HepG2 (cell line): Measurements from ENCODE around the gene PC. TPM values are rescaled to one million over a fixed set of nuclear protein-coding genes. Genes with fewer than 3 reads are reported as not detected.
A peak's percentile ranks its signal among the peaks of the same experiment; 100 is the strongest.

Source experiments
- ESRRA ChIP-seq: sonication (generic); formaldehyde crosslinking; IDR thresholded peaks from 2 replicates; pipeline ENCODE4 v1.5.1; 2020; ENCODE audit warnings: mild to moderate bottlenecking, low read depth, missing genetic modification reagents
- HMGA1 ChIP-seq: sonication (generic); formaldehyde crosslinking; conservative IDR thresholded peaks from 2 replicates; pipeline ENCODE4 v1.4.0; 2020; ENCODE audit warnings: missing genetic modification reagents
- HOXA7 ChIP-seq: sonication (generic); formaldehyde crosslinking; IDR thresholded peaks from 2 replicates; pipeline ENCODE4 v1.8.1; 2022; ENCODE audit warnings: mild to moderate bottlenecking, missing genetic modification reagents, moderate library complexity
- LCORL ChIP-seq, 2 experiments: fragments of 450-650 bp in 1 of 2; sonication (generic) in 1 of 2; formaldehyde crosslinking in 1 of 2; IDR thresholded peaks; 2 replicates each; pipeline versions ENCODE4 v1.5.0 to v1.6.1; 2017 to 2020; ENCODE audit warnings: antibody characterized with exemption in 1 of 2, missing genetic modification reagents in 1 of 2
- MXI1 ChIP-seq: IDR thresholded peaks from 3 replicates; pipeline ENCODE4 v1.6.1; 2012; ENCODE audit warnings: low read depth, low read length, inconsistent platforms, borderline replicate concordance
- NBN ChIP-seq: fragments of 450-650 bp; conservative IDR thresholded peaks from 2 replicates; pipeline ENCODE4 v1.6.1; 2017
- NCOR1 ChIP-seq: fragments of 200-600 bp; sonication (generic); IDR thresholded peaks from 2 replicates; pipeline ENCODE4 v1.7.0; 2017; ENCODE audit warnings: antibody characterized with exemption, low read length, borderline replicate concordance
- NR2C2 ChIP-seq: sonication (generic); formaldehyde crosslinking; IDR thresholded peaks from 2 replicates; pipeline ENCODE4 v1.4.0; 2020; ENCODE audit warnings: missing genetic modification reagents, mild to moderate bottlenecking, moderate library complexity, borderline replicate concordance
- PATZ1 ChIP-seq: sonication (generic); formaldehyde crosslinking; IDR thresholded peaks from 2 replicates; pipeline ENCODE4 v1.4.0; 2020; ENCODE audit warnings: missing genetic modification reagents
- PBX3 ChIP-seq: sonication (generic); formaldehyde crosslinking; IDR thresholded peaks from 2 replicates; pipeline ENCODE4 v1.8.1; 2023; ENCODE audit warnings: missing genetic modification reagents, inconsistent platforms, borderline replicate concordance
- POLR2AphosphoS2 ChIP-seq: IDR thresholded peaks from 2 replicates; pipeline ENCODE4 v1.6.1; 2011; ENCODE audit warnings: low read depth, low read length, improper control_type of control experiment
- ZBTB3 ChIP-seq: sonication (generic); formaldehyde crosslinking; IDR thresholded peaks from 2 replicates; pipeline ENCODE4 v1.4.0; 2020; ENCODE audit warnings: low read depth, mild to moderate bottlenecking, moderate library complexity, missing genetic modification reagents, borderline replicate concordance
- ZNF264 ChIP-seq: sonication (generic); formaldehyde crosslinking; IDR thresholded peaks from 2 replicates; pipeline ENCODE4 v1.4.0; 2020; ENCODE audit warnings: missing genetic modification reagents
- ZNF747 ChIP-seq: sonication (generic); formaldehyde crosslinking; IDR thresholded peaks from 2 replicates; pipeline ENCODE4 v1.8.1; 2023; ENCODE audit warnings: missing genetic modification reagents, mild to moderate bottlenecking, borderline replicate concordance
- ZSCAN20 ChIP-seq: sonication (generic); formaldehyde crosslinking; IDR thresholded peaks from 2 replicates; pipeline ENCODE4 v1.4.0; 2020; ENCODE audit warnings: missing genetic modification reagents, mild to moderate bottlenecking, borderline replicate concordance
- polyA plus RNA-seq, 8 experiments: library from polyadenylated mRNA; depleted of rRNA in 3 of 8; stranded (reverse) in 7 of 8; unstranded in 1 of 8; fragments of >200 nt; fragmentation: Illumina TruSeq in 4 of 8; extraction: Trizol in 4 of 8; gene quantifications; 2 replicates each; pipeline versions ENCODE4 v1.2.1 to v1.2.3, GENCODE V29; 2011 to 2016; ENCODE audit warnings: low read depth in 4 of 8, missing spikeins in 1 of 8, mixed read lengths in 1 of 8; ENCODE audit not compliant: insufficient read depth in 1 of 8
- total RNA-seq, 5 experiments: library from RNA; depleted of rRNA; stranded (reverse); fragments of >200 nt; fragmentation: Illumina TruSeq; extraction: Trizol; gene quantifications; 2 replicates each; pipeline ENCODE4 v1.2.3, GENCODE V29; 2016; ENCODE audit warnings: low read depth in 1 of 5
- TF ChIP-seq, protein P1 (sequence below): IDR thresholded peaks from 2 replicates; pipeline ENCODE4 v1.6.1; 2016; ENCODE audit warnings: missing compliant biosample characterization, missing genetic modification reagents, borderline replicate concordance
- TF ChIP-seq, protein P2 (sequence below): IDR thresholded peaks from 2 replicates; pipeline ENCODE4 v1.6.1; 2012; ENCODE audit warnings: low read length, improper control_type of control experiment
- TF ChIP-seq, protein P3 (sequence below): sonication (generic); formaldehyde crosslinking; conservative IDR thresholded peaks from 2 replicates; pipeline ENCODE4 v1.4.0; 2020; ENCODE audit warnings: missing genetic modification reagents

PC gene
- total and polyA plus RNA-seq, 2 of the 13 experiments (the other 11 are each of a cell fraction or from before 2014, with no cell fraction given), result 29.0 to 39.0 TPM

GRCh38 chr11:66868726-66869566 lies 89.2 kb downstream of the PC start (continued):
- no peak for TF ChIP-seq NBN
- no peak for TF ChIP-seq NCOR1
- no peak for TF ChIP-seq HMGA1 (CRISPR knock-in tag)
- TF ChIP-seq LCORL (IDR thresholded peaks at IDR 0.05), result no peak
- TF ChIP-seq LCORL (CRISPR knock-in tag; IDR thresholded peaks at IDR 0.05), result no peak
- TF ChIP-seq ESRRA (CRISPR knock-in tag), result no peak
- TF ChIP-seq PBX3 (CRISPR knock-in tag), result no peak
- no peak for TF ChIP-seq ZBTB3 (CRISPR knock-in tag)
- TF ChIP-seq, protein P1, sequence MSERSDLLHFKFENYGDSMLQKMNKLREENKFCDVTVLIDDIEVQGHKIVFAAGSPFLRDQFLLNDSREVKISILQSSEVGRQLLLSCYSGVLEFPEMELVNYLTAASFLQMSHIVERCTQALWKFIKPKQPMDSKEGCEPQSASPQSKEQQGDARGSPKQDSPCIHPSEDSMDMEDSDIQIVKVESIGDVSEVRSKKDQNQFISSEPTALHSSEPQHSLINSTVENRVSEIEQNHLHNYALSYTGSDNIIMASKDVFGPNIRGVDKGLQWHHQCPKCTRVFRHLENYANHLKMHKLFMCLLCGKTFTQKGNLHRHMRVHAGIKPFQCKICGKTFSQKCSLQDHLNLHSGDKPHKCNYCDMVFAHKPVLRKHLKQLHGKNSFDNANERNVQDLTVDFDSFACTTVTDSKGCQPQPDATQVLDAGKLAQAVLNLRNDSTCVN, result no peak
- no peak for TF ChIP-seq HOXA7
- TF ChIP-seq, protein P2, sequence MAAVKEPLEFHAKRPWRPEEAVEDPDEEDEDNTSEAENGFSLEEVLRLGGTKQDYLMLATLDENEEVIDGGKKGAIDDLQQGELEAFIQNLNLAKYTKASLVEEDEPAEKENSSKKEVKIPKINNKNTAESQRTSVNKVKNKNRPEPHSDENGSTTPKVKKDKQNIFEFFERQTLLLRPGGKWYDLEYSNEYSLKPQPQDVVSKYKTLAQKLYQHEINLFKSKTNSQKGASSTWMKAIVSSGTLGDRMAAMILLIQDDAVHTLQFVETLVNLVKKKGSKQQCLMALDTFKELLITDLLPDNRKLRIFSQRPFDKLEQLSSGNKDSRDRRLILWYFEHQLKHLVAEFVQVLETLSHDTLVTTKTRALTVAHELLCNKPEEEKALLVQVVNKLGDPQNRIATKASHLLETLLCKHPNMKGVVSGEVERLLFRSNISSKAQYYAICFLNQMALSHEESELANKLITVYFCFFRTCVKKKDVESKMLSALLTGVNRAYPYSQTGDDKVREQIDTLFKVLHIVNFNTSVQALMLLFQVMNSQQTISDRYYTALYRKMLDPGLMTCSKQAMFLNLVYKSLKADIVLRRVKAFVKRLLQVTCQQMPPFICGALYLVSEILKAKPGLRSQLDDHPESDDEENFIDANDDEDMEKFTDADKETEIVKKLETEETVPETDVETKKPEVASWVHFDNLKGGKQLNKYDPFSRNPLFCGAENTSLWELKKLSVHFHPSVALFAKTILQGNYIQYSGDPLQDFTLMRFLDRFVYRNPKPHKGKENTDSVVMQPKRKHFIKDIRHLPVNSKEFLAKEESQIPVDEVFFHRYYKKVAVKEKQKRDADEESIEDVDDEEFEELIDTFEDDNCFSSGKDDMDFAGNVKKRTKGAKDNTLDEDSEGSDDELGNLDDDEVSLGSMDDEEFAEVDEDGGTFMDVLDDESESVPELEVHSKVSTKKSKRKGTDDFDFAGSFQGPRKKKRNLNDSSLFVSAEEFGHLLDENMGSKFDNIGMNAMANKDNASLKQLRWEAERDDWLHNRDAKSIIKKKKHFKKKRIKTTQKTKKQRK, result no peak
- TF ChIP-seq NR2C2, result no peak
- TF ChIP-seq POLR2AphosphoS2, result no peak
- no peak for TF ChIP-seq ZNF747 (CRISPR knock-in tag)
- no peak for TF ChIP-seq ZSCAN20 (CRISPR knock-in tag)
- TF ChIP-seq, protein P3, sequence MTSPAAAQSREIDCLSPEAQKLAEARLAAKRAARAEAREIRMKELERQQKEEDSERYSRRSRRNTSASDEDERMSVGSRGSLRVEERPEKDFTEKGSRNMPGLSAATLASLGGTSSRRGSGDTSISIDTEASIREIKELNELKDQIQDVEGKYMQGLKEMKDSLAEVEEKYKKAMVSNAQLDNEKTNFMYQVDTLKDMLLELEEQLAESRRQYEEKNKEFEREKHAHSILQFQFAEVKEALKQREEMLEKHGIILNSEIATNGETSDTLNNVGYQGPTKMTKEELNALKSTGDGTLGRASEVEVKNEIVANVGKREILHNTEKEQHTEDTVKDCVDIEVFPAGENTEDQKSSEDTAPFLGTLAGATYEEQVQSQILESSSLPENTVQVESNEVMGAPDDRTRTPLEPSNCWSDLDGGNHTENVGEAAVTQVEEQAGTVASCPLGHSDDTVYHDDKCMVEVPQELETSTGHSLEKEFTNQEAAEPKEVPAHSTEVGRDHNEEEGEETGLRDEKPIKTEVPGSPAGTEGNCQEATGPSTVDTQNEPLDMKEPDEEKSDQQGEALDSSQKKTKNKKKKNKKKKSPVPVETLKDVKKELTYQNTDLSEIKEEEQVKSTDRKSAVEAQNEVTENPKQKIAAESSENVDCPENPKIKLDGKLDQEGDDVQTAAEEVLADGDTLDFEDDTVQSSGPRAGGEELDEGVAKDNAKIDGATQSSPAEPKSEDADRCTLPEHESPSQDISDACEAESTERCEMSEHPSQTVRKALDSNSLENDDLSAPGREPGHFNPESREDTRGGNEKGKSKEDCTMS (CRISPR knock-in tag), result no peak
- peak; percentile 65 for TF ChIP-seq PATZ1 (CRISPR knock-in tag)
- TF ChIP-seq ZNF264 (CRISPR knock-in tag), result no peak
- TF ChIP-seq MXI1, result peak; percentile 23; the same call in 1 of the 3 replicates
